H9 (cell line): ENCODE data around the gene DDX27. TPM values are rescaled to one million over a fixed set of nuclear protein-coding genes. Genes with fewer than 3 reads are reported as not detected.

ENCODE experiments used
- DNase-seq: peaks from one replicate; pipeline ENCODE4 v3.0.0-alpha.2; 2017
- H2AFZ ChIP-seq: one replicate; pipeline ENCODE4 v1.6.1; 2013; ENCODE audit warnings: mild to moderate bottlenecking, low read length, control low read depth, moderate library complexity
- H2AK5ac ChIP-seq: 2 replicates; pipeline ENCODE4 v1.6.1; 2013; ENCODE audit warnings: low read length, control low read depth, mixed read lengths; ENCODE audit not compliant: insufficient read length
- H2BK120ac ChIP-seq: one replicate; pipeline ENCODE4 v1.6.1; 2013; ENCODE audit warnings: low read depth, mild to moderate bottlenecking, low read length, control low read depth, inconsistent platforms; ENCODE audit not compliant: poor library complexity, severe bottlenecking
- H2BK12ac ChIP-seq: 2 replicates; pipeline ENCODE4 v1.6.1; 2013; ENCODE audit warnings: low read length, control low read depth, mixed read lengths, low read depth; ENCODE audit not compliant: insufficient read length
- H2BK15ac ChIP-seq: 2 replicates; pipeline ENCODE4 v1.6.1; 2013; ENCODE audit warnings: low read depth, low read length, control low read depth
- H2BK20ac ChIP-seq: one replicate; pipeline ENCODE4 v1.6.1; 2013; ENCODE audit warnings: low read depth, mild to moderate bottlenecking, low read length, control low read depth, inconsistent platforms; ENCODE audit not compliant: poor library complexity, severe bottlenecking
- H2BK5ac ChIP-seq: 2 replicates; pipeline ENCODE4 v1.6.1; 2013; ENCODE audit warnings: low read length, control low read depth, mixed read lengths; ENCODE audit not compliant: insufficient read length
- H3K14ac ChIP-seq: 2 replicates; pipeline ENCODE4 v1.6.1; 2013; ENCODE audit warnings: low read length, control low read depth; ENCODE audit not compliant: insufficient read depth
- H3K18ac ChIP-seq: 2 replicates; pipeline ENCODE4 v1.6.1; 2013; ENCODE audit warnings: low read depth, mild to moderate bottlenecking, mixed read lengths, low read length, control low read depth; ENCODE audit not compliant: insufficient read length
- H3K23ac ChIP-seq: 2 replicates; pipeline ENCODE4 v1.6.1; 2013; ENCODE audit warnings: low read length, control low read depth, mixed read lengths, low read depth; ENCODE audit not compliant: insufficient read length
- H3K23me2 ChIP-seq: 2 replicates; pipeline ENCODE4 v1.6.1; 2013; ENCODE audit warnings: low read depth, mild to moderate bottlenecking, mixed read lengths, low read length, control low read depth; ENCODE audit not compliant: insufficient read length, poor library complexity, severe bottlenecking
- H3K27ac ChIP-seq: 2 replicates; pipeline ENCODE4 v1.5.1; 2013; ENCODE audit warnings: low read length, control low read depth, mixed read lengths, low read depth; ENCODE audit not compliant: insufficient read length
- H3K27me3 ChIP-seq: 2 replicates; pipeline ENCODE4 v1.6.1; 2013; ENCODE audit warnings: low read length, control low read depth, inconsistent platforms; ENCODE audit not compliant: insufficient read depth
- H3K4ac ChIP-seq: 2 replicates; pipeline ENCODE4 v1.6.1; 2013; ENCODE audit warnings: low read depth, mild to moderate bottlenecking, control low read depth, inconsistent platforms, low read length, moderate library complexity
- H3K4me1 ChIP-seq: 2 replicates; pipeline ENCODE4 v1.6.1; 2013; ENCODE audit warnings: low read length, control low read depth, inconsistent platforms; ENCODE audit not compliant: insufficient read depth
- H3K4me2 ChIP-seq: 2 replicates; pipeline ENCODE4 v1.6.1; 2013; ENCODE audit warnings: low read length, control low read depth, mixed read lengths; ENCODE audit not compliant: insufficient read length, insufficient read depth
- H3K56ac ChIP-seq: 2 replicates; pipeline ENCODE4 v1.6.1; 2013; ENCODE audit warnings: low read depth, mild to moderate bottlenecking, mixed read lengths, low read length, control low read depth; ENCODE audit not compliant: insufficient read length
- H3K79me1 ChIP-seq: 2 replicates; pipeline ENCODE4 v1.6.1; 2013; ENCODE audit warnings: low read depth, mild to moderate bottlenecking, moderate library complexity, low read length, control low read depth, inconsistent platforms; ENCODE audit not compliant: insufficient read depth, poor library complexity, severe bottlenecking
- H3K79me2 ChIP-seq: 2 replicates; pipeline ENCODE4 v1.6.1; 2013; ENCODE audit warnings: low read length, control low read depth, inconsistent platforms; ENCODE audit not compliant: insufficient read depth
- H3K9ac ChIP-seq: 2 replicates; pipeline ENCODE4 v1.6.1; 2013; ENCODE audit warnings: low read length, control low read depth, mixed read lengths; ENCODE audit not compliant: insufficient read length; ENCODE audit errors: extremely low read depth
- H3K9me3 ChIP-seq: one replicate; pipeline ENCODE4 v1.6.1; 2013; ENCODE audit warnings: low read depth, low read length, inconsistent platforms; ENCODE audit not compliant: control insufficient read depth
- H3T11ph ChIP-seq: one replicate; pipeline ENCODE4 v1.6.1; 2013; ENCODE audit warnings: mild to moderate bottlenecking, low read length, control low read depth, inconsistent platforms
- H4K20me1 ChIP-seq: one replicate; pipeline ENCODE4 v1.6.1; 2013; ENCODE audit not compliant: control insufficient read depth, insufficient read length, insufficient read depth
- H4K5ac ChIP-seq: 2 replicates; pipeline ENCODE4 v1.6.1; 2013; ENCODE audit warnings: low read depth, mild to moderate bottlenecking, mixed read lengths, low read length, control low read depth; ENCODE audit not compliant: insufficient read length
- H4K8ac ChIP-seq: replicated peaks from 2 replicates; pipeline ENCODE4 v1.6.1; 2013; ENCODE audit warnings: low read length, control low read depth, mixed read lengths, low read depth; ENCODE audit not compliant: insufficient read length
- H4K91ac ChIP-seq: 2 replicates; pipeline ENCODE4 v1.6.1; 2013; ENCODE audit warnings: low read depth, mild to moderate bottlenecking, moderate library complexity, mixed read lengths, low read length, control low read depth; ENCODE audit not compliant: insufficient read length
- H3K27ac Mint-ChIP-seq, 3 experiments: 2 replicates in 2 of 3; 3 replicates in 1 of 3; pipeline ENCODE4 v1.8.0; 2020 to 2021; ENCODE audit warnings: mixed read lengths in 3 of 3, mild to moderate bottlenecking in 1 of 3, moderate library complexity in 1 of 3
- H3K27me3 Mint-ChIP-seq: 2 replicates; pipeline ENCODE4 v1.8.0; 2021; ENCODE audit warnings: low read depth, mild to moderate bottlenecking, moderate library complexity, mixed read lengths
- H3K36me3 Mint-ChIP-seq, 3 experiments: 2 replicates in 2 of 3; 3 replicates in 1 of 3; pipeline ENCODE4 v1.8.0; 2020 to 2021; ENCODE audit warnings: low read depth in 3 of 3, mixed read lengths in 3 of 3; ENCODE audit not compliant: insufficient read depth in 1 of 3
- H3K4me1 Mint-ChIP-seq, 2 experiments: 2 replicates each; pipeline ENCODE4 v1.8.0; 2020; ENCODE audit warnings: mixed read lengths in 2 of 2
- H3K4me3 Mint-ChIP-seq, 2 experiments: 2 replicates in 1 of 2; 3 replicates in 1 of 2; pipeline ENCODE4 v1.8.0; 2020 to 2021; ENCODE audit warnings: mild to moderate bottlenecking in 2 of 2, mixed read lengths in 2 of 2, moderate library complexity in 1 of 2
- H3K9me3 Mint-ChIP-seq, 2 experiments: 2 replicates in 1 of 2; 3 replicates in 1 of 2; pipeline ENCODE4 v1.8.0; 2020; ENCODE audit warnings: mild to moderate bottlenecking in 2 of 2, mixed read lengths in 2 of 2, moderate library complexity in 1 of 2
- WGBS: extraction: QIAGEN DNeasy Blood & Tissue Kit; methylation state at CpG from one replicate; pipeline ENCODE4 v1.1.7; 2013; ENCODE audit warnings: missing lambda C conversion rate, low lambda C conversion rate, mixed read lengths; ENCODE audit not compliant: insufficient read length; ENCODE audit errors: extremely low coverage; 5-methylcytosine and 5-hydroxymethylcytosine counted together
- total RNA-seq: library from RNA; stranded (reverse); gene quantifications from 2 replicates; pipeline ENCODE4 v1.2.1, GENCODE V29; 2021
- TF ChIP-seq, protein P1 (sequence below): fragments of 200-600 bp; sonication (generic); conservative IDR thresholded peaks from 3 replicates; pipeline ENCODE4 v1.8.0; 2021; ENCODE audit warnings: antibody characterized with exemption, mild to moderate bottlenecking

DDX27 gene
- total RNA-seq, 1 experiment from 2014 or later: 46.9 TPM

GRCh38 chr20:49236301-49236700, 17.1 kb downstream of the DDX27 start:
- no peaks in the 10 kb centered on the region for H3K9me3 Mint-ChIP-seq
- no peaks in the 10 kb centered on the region for H3K4me1 ChIP-seq
- H3K27me3 ChIP-seq: no peaks in the 10 kb centered on the region
- H3T11ph ChIP-seq: no peak overlapping the region
- TF ChIP-seq, protein P1, sequence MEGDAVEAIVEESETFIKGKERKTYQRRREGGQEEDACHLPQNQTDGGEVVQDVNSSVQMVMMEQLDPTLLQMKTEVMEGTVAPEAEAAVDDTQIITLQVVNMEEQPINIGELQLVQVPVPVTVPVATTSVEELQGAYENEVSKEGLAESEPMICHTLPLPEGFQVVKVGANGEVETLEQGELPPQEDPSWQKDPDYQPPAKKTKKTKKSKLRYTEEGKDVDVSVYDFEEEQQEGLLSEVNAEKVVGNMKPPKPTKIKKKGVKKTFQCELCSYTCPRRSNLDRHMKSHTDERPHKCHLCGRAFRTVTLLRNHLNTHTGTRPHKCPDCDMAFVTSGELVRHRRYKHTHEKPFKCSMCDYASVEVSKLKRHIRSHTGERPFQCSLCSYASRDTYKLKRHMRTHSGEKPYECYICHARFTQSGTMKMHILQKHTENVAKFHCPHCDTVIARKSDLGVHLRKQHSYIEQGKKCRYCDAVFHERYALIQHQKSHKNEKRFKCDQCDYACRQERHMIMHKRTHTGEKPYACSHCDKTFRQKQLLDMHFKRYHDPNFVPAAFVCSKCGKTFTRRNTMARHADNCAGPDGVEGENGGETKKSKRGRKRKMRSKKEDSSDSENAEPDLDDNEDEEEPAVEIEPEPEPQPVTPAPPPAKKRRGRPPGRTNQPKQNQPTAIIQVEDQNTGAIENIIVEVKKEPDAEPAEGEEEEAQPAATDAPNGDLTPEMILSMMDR: no peak
- no peak overlapping the region for H4K5ac ChIP-seq
- H2BK20ac ChIP-seq: no peak overlapping the region
- no peak overlapping the region for H2AFZ ChIP-seq
- H3K79me1 ChIP-seq: no peaks in the 10 kb centered on the region
- H2BK5ac ChIP-seq: no peak overlapping the region
- H3K23me2 ChIP-seq: no peaks in the 10 kb centered on the region
- no peaks in the 10 kb centered on the region for H3K79me2 ChIP-seq
- no peak overlapping the region for H4K8ac ChIP-seq
- H4K20me1 ChIP-seq: no peaks in the 10 kb centered on the region
- no peak overlapping the region for H3K23ac ChIP-seq
- H3K9ac ChIP-seq: no peak overlapping the region
- H3K9me3 ChIP-seq: no peaks in the 10 kb centered on the region
- no CpG with 5 or more reads among the region's 9 CpGs for WGBS
- no peak for DNase-seq
- no peak overlapping the region for H4K91ac ChIP-seq
- no peaks in the 10 kb centered on the region for H3K27me3 Mint-ChIP-seq
- H3K4me3 Mint-ChIP-seq: no peak overlapping the region
- no peak overlapping the region for H3K56ac ChIP-seq
- peak overlapping the region in 2 of 3 experiments; percentile 28 to 61; a peak in 1 of 7 replicates for H3K27ac Mint-ChIP-seq
- H3K27ac ChIP-seq: no peak overlapping the region
- H3K4ac ChIP-seq: no peak overlapping the region
- no peak overlapping the region for H2AK5ac ChIP-seq
- H3K36me3 Mint-ChIP-seq: peaks cover 35 to 90% (median 77%) of the 10 kb centered on the region in 3 experiments; a peak in 6 of 7 replicates
- no peak overlapping the region for H3K18ac ChIP-seq
- H3K4me1 Mint-ChIP-seq: no peaks in the 10 kb centered on the region
- no peak overlapping the region for H3K4me2 ChIP-seq
- H2BK120ac ChIP-seq: no peak overlapping the region
- H2BK15ac ChIP-seq: no peak overlapping the region
- no peak overlapping the region for H3K14ac ChIP-seq
- no peak overlapping the region for H2BK12ac ChIP-seq
